H1 (cell line): ENCODE data around the gene KIAA1671.

Source experiments
- BRCA1 ChIP-seq: IDR thresholded peaks from 2 replicates; pipeline ENCODE4 v1.6.1; 2012; ENCODE audit warnings: low read depth, low read length, improper control_type of control experiment
- EP300 ChIP-seq, 2 experiments: IDR thresholded peaks; 1 replicate in 1 of 2; 2 replicates in 1 of 2; pipeline ENCODE4 v1.6.1; 2011 to 2012; ENCODE audit warnings: low read depth in 2 of 2, low read length in 2 of 2, mild to moderate bottlenecking in 2 of 2, borderline replicate concordance in 1 of 2, inconsistent platforms in 1 of 2, moderate library complexity in 1 of 2
- SRF ChIP-seq: IDR thresholded peaks from 2 replicates; pipeline ENCODE4 v1.6.1; 2011; ENCODE audit warnings: mild to moderate bottlenecking, low read depth, low read length, moderate library complexity
- TF ChIP-seq, protein P1 (sequence below), 3 experiments: IDR thresholded peaks; 1 replicate in 2 of 3; 2 replicates in 1 of 3; pipeline versions ENCODE4 v1.5.1 to v1.6.1; 2011; ENCODE audit warnings: low read length in 3 of 3, mild to moderate bottlenecking in 3 of 3, inconsistent platforms in 2 of 3, low read depth in 1 of 3, moderate library complexity in 1 of 3; ENCODE audit not compliant: insufficient read depth in 1 of 3; ENCODE audit errors: control extremely low read depth in 1 of 3

DNA sequence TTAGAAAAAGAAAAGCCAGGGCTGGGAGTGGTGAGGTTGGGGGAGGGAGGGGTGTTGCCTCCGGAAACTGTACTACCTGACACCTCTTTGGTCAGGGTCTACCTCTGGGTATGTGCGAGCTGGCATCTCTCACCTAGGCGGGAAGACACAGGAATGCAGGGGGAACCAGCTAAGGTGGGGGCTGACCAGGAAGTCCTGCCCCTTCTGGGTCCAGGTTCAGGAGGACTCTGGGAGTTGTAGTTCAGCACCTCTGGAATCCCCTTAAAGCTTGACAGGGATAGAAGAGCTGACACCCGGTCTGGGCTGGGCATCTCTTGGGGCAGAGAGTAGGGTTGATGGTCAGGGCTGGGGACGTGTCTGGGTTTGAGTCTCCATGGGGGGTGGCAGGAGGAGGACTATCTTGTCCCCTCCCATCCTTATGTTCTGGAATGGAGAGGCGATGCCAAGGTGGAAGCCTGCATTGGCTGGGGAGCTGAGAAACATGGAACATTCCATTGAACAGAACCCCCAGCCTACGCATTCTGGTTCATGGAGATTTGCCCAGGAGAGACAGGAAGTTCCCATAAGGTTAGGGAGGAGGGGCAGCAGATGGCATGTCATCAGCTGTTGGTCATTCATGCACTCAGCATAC is 2.1 kb upstream of the KIAA1671 start:
- TF ChIP-seq SRF (no peak), BRCA1 (no peak), EP300 (IDR thresholded peaks at IDR 0.05; ENCODE audit: borderline replicate concordance in 1 of 2, low read depth in 2 of 2, low read length in 2 of 2) (0 out of 3 replicates have a peak, but pooled peaks of 1 of the 2 experiments have one; percentile 18)
- TF ChIP-seq, protein P1, sequence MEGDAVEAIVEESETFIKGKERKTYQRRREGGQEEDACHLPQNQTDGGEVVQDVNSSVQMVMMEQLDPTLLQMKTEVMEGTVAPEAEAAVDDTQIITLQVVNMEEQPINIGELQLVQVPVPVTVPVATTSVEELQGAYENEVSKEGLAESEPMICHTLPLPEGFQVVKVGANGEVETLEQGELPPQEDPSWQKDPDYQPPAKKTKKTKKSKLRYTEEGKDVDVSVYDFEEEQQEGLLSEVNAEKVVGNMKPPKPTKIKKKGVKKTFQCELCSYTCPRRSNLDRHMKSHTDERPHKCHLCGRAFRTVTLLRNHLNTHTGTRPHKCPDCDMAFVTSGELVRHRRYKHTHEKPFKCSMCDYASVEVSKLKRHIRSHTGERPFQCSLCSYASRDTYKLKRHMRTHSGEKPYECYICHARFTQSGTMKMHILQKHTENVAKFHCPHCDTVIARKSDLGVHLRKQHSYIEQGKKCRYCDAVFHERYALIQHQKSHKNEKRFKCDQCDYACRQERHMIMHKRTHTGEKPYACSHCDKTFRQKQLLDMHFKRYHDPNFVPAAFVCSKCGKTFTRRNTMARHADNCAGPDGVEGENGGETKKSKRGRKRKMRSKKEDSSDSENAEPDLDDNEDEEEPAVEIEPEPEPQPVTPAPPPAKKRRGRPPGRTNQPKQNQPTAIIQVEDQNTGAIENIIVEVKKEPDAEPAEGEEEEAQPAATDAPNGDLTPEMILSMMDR (IDR thresholded peaks at IDR 0.05; ENCODE audit: control extremely low read depth in 1 of 3, insufficient read depth in 1 of 3, low read depth in 1 of 3, low read length in 3 of 3): no peak
